ENCODE data around the gene GUCY1A1.

GUCY1A1 gene

GRCh38 chr4:155694100-155694785 is 27.6 kb downstream of the GUCY1A1 start:
- no peak for DNase-seq

GRCh38 chr4:155696226-155696625 is 29.6 kb downstream of the GUCY1A1 start:
- DNase-seq = no peak

- DNase-seq = no peak
Observed at GRCh38 chr4:155696726-155697125, 30.1 kb downstream of the GUCY1A1 start.

GRCh38 chr4:155701827-155702226 is 35.2 kb downstream of the GUCY1A1 start:
- no peak for DNase-seq

- DNase-seq = no peak
Observed at GRCh38 chr4:155703486-155704247, 37.0 kb downstream of the GUCY1A1 start.

GRCh38 chr4:155704841-155705404 is 38.3 kb downstream of the GUCY1A1 start:
- no peak for DNase-seq

GRCh38 chr4:155705664-155706063 is 39.0 kb downstream of the GUCY1A1 start:
- DNase-seq = no peak

- DNase-seq = no peak
Observed at GRCh38 chr4:155706147-155706546, 39.5 kb downstream of the GUCY1A1 start.

- DNase-seq = no peak
Observed at GRCh38 chr4:155707251-155707650, 40.6 kb downstream of the GUCY1A1 start.

- DNase-seq = no peak
Observed at GRCh38 chr4:155708782-155709181, 42.1 kb downstream of the GUCY1A1 start.

- no peak for DNase-seq
Observed at GRCh38 chr4:155709918-155710317, 43.3 kb downstream of the GUCY1A1 start.

GRCh38 chr4:155711556-155711955 is 44.9 kb downstream of the GUCY1A1 start:
- no peak for DNase-seq

- DNase-seq = no peak
Observed at GRCh38 chr4:155712846-155713245, 46.2 kb downstream of the GUCY1A1 start.

- no peak for DNase-seq
Observed at GRCh38 chr4:155713911-155714310, 47.3 kb downstream of the GUCY1A1 start.

- DNase-seq = no peak
Observed at GRCh38 chr4:155722336-155722735, 55.7 kb downstream of the GUCY1A1 start.

- no peak for DNase-seq
Observed at GRCh38 chr4:155722816-155723499, 56.3 kb downstream of the GUCY1A1 start.

- no peak for DNase-seq
Observed at GRCh38 chr4:155724731-155725130, 58.1 kb downstream of the GUCY1A1 start.

GRCh38 chr4:155734065-155734464 is 67.4 kb downstream of the GUCY1A1 start:
- no peak for DNase-seq

GRCh38 chr4:155734951-155735350 is 68.3 kb downstream of the GUCY1A1 start:
- no peak for DNase-seq

- DNase-seq = no peak
Observed at GRCh38 chr4:155735496-155735895, 68.8 kb downstream of the GUCY1A1 start.

GRCh38 chr4:155738548-155738947 is 71.9 kb downstream of the GUCY1A1 start:
- DNase-seq = no peak

- no peak for DNase-seq
Observed at GRCh38 chr4:155741546-155741945, 74.9 kb downstream of the GUCY1A1 start.

GRCh38 chr4:155742310-155743015 is 75.8 kb downstream of the GUCY1A1 start:
- DNase-seq = no peak
